Stimulated activated CD8-positive, alpha-beta memory T cell treated with anti-CD3 and anti-CD28 coated beads, Interleukin-7, amount 100 ng/mL, for 48 hours (primary cell): Measurements from ENCODE around the gene ELAVL3.
"Not testable (repeated sequence)": the region's sequence is repeated elsewhere in the genome, so short reads cannot be mapped to it uniquely, and the experiment has no call there.

Experiments
- DNase-seq, 2 donors: peaks; one replicate each; pipeline ENCODE4 v3.0.0-alpha.2; 2020; ENCODE audit warnings: low read depth in 1 of 2; ENCODE audit errors: extremely low read depth in 1 of 2

The ELAVL3 gene

DNA sequence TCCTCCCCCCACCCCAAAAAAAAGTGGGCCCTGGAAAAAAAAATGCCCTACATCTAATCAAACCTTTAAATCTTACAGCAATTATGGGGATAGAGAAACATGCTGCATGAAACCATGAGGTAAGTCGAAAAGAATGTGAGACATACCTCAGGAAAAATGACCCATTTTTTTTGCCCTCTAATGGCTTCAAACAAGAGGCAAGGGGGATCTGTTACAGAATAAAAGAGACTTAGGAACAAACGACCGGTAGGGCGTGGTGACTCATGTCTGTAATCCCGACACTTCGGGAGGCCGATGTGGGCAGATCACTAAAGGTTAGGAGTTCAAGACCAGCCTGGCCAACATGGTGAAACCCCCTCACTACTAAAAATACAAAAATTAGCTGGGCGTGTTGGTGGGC is 70.2 kb downstream of the ELAVL3 start:
- no peak for DNase-seq

GRCh38 chr19:11408591-11408990 is 72.3 kb downstream of the ELAVL3 start:
- DNase-seq = no peak

- DNase-seq = not testable (repeated sequence)
Observed at GRCh38 chr19:11406703-11407236, 74.1 kb downstream of the ELAVL3 start.

GRCh38 chr19:11405846-11406643 is 74.8 kb downstream of the ELAVL3 start:
- no peak for DNase-seq

- no peak for DNase-seq
Observed at GRCh38 chr19:11404588-11405222, 76.1 kb downstream of the ELAVL3 start.

DNA sequence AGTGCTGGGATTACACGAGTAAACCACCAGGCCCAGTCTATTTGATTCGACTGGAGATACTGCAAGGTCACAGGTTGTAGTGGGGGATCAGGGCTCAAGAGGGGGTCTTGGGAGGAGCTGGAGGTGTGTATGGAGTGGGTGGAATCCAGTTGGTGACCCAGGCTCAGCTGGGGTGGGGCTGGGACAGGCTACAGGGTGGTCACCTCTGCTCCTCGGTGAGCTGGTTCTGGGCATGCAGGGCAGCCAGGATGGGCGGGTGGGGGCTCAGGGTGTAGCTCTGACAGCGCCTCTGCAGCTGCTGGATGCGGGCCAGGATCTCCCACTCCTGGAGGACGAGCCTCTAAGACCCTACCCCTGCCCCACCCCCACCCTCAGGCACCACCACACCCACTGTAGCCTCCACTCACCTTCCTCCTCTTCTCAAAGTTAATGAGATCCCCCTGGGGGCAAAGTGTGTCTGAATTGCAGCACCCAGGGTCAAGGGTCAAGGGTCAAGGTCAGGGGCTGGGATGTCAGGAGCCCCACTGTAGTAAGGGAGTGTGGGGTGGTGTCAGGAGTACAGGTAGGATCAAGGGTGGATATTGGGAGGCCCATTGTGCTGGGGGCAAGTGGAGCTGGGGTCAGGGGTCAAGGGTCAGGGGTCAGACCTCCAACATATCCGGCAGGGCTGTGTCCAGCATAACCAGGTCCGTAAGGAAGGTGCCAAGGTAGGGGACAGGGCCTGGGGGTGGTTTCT is 78.9 kb downstream of the ELAVL3 start:
- no peak for DNase-seq
